Neural cell (in vitro differentiated cells): ENCODE results near the gene CHM. TPM values are rescaled to one million over a fixed set of nuclear protein-coding genes. Genes with fewer than 3 reads are reported as not detected.
"Not testable (repeated sequence)": the region's sequence is repeated elsewhere in the genome, so short reads cannot be mapped to it uniquely, and the experiment has no call there.

Experiments used
- H2AFZ ChIP-seq: fragments of 200-600, 300-800 bp; sonication (generic), shearing (Covaris generic); 2 replicates; pipeline ENCODE4 v1.6.0; 2014; ENCODE audit warnings: low read depth, mild to moderate bottlenecking, antibody characterized with exemption, low read length, moderate library complexity
- H3F3A ChIP-seq: fragments of 200-600 bp; shearing (Covaris generic); 2 replicates; pipeline ENCODE4 v1.6.1; 2016; ENCODE audit warnings: mild to moderate bottlenecking, moderate library complexity, mixed read lengths, antibody characterized with exemption, low read length; ENCODE audit not compliant: insufficient read depth, poor library complexity, severe bottlenecking
- H3K27ac ChIP-seq: fragments of 200-600, 300-800 bp; sonication (generic), shearing (Covaris generic); 2 replicates; pipeline ENCODE4 v1.5.1; 2014; ENCODE audit warnings: mild to moderate bottlenecking, low read length, moderate library complexity
- H3K27me3 ChIP-seq: fragments of 300-800, 200-600 bp; sonication (generic), shearing (Covaris generic); 2 replicates; pipeline ENCODE4 v1.6.0; 2014; ENCODE audit warnings: mild to moderate bottlenecking, low read depth, low read length, moderate library complexity; ENCODE audit not compliant: insufficient read depth
- H3K36me3 ChIP-seq: fragments of 300-800, 200-600 bp; sonication (generic), shearing (Covaris generic); 2 replicates; pipeline ENCODE4 v1.5.1; 2014; ENCODE audit warnings: mild to moderate bottlenecking, antibody characterized with exemption, low read length, moderate library complexity; ENCODE audit not compliant: insufficient read depth
- H3K4me2 ChIP-seq: fragments of 300-800, 200-600 bp; sonication (generic), shearing (Covaris generic); 2 replicates; pipeline ENCODE4 v1.6.0; 2014; ENCODE audit warnings: mild to moderate bottlenecking, low read length
- H3K4me3 ChIP-seq: fragments of 300-800, 200-600 bp; sonication (generic), shearing (Covaris generic); 2 replicates; pipeline ENCODE4 v1.5.1; 2014; ENCODE audit warnings: mild to moderate bottlenecking, low read length, moderate library complexity
- H3K79me2 ChIP-seq: fragments of 200-600 bp; shearing (Covaris generic); replicated peaks from 2 replicates; pipeline ENCODE4 v1.6.0; 2014; ENCODE audit warnings: mild to moderate bottlenecking, low read length, moderate library complexity; ENCODE audit not compliant: insufficient read depth
- H3K9ac ChIP-seq: fragments of 300-800, 200-600 bp; sonication (generic), shearing (Covaris generic); 2 replicates; pipeline ENCODE4 v1.6.1; 2016; ENCODE audit warnings: mild to moderate bottlenecking, low read length, mixed read lengths
- H3K9me2 ChIP-seq: fragments of 200-600 bp; shearing (Covaris generic); 2 replicates; pipeline ENCODE4 v1.6.1; 2016; ENCODE audit warnings: mild to moderate bottlenecking, low read length, mixed read lengths; ENCODE audit not compliant: insufficient read depth
- H3K9me3 ChIP-seq: fragments of 200-600, 300-800 bp; sonication (generic), shearing (Covaris generic); 2 replicates; pipeline ENCODE4 v1.6.1; 2016; ENCODE audit warnings: mild to moderate bottlenecking, mixed run types, low read length, moderate library complexity, mixed read lengths
- H4K20me1 ChIP-seq: fragments of 200-600 bp; shearing (Covaris generic); 2 replicates; pipeline ENCODE4 v1.6.1; 2016; ENCODE audit warnings: mild to moderate bottlenecking, mixed run types; ENCODE audit not compliant: insufficient read depth
- EP300 ChIP-seq: fragments of 450-650 bp; conservative IDR thresholded peaks from 2 replicates; pipeline ENCODE4 v1.6.1; 2014; ENCODE audit warnings: antibody characterized with exemption, mild to moderate bottlenecking, moderate library complexity; ENCODE audit not compliant: poor library complexity, severe bottlenecking
- EZH2 ChIP-seq: fragments of 200-600, 300-800 bp; shearing (Covaris generic), sonication (generic); IDR thresholded peaks from 2 replicates; pipeline ENCODE4 v1.6.1; 2014; ENCODE audit warnings: antibody characterized with exemption, low read length, borderline replicate concordance, mild to moderate bottlenecking; ENCODE audit not compliant: insufficient read depth, poor library complexity, severe bottlenecking
- MXI1 ChIP-seq: fragments of 450-650 bp; conservative IDR thresholded peaks from 2 replicates; pipeline ENCODE4 v1.6.1; 2014; ENCODE audit warnings: antibody characterized with exemption, mild to moderate bottlenecking; ENCODE audit not compliant: poor library complexity, severe bottlenecking
- POLR2AphosphoS5 ChIP-seq: IDR thresholded peaks from 2 replicates; pipeline ENCODE4 v1.6.1; 2012
- RAD21 ChIP-seq: fragments of 450-650 bp; conservative IDR thresholded peaks from 2 replicates; pipeline ENCODE4 v1.6.1; 2014; ENCODE audit warnings: antibody characterized with exemption, mild to moderate bottlenecking, moderate library complexity
- SMC3 ChIP-seq: fragments of 450-650 bp; conservative IDR thresholded peaks from 2 replicates; pipeline ENCODE4 v1.6.1; 2014; ENCODE audit warnings: antibody characterized with exemption, mild to moderate bottlenecking, moderate library complexity; ENCODE audit not compliant: poor library complexity
- TAF1 ChIP-seq: IDR thresholded peaks from 2 replicates; pipeline ENCODE4 v1.6.1; 2012; ENCODE audit warnings: low read depth
- polyA plus RNA-seq: library from polyadenylated mRNA; depleted of rRNA; stranded (reverse); fragments of >200 nt; gene quantifications from 2 replicates; pipeline ENCODE4 v1.2.3, GENCODE V29; 2014
- TF ChIP-seq, protein P1 (sequence below): fragments of 450-650 bp; IDR thresholded peaks from 2 replicates; pipeline ENCODE4 v1.5.1; 2014; ENCODE audit warnings: antibody characterized with exemption, mild to moderate bottlenecking, moderate library complexity; ENCODE audit not compliant: poor library complexity, severe bottlenecking
- TF ChIP-seq, protein P2 (sequence below): IDR thresholded peaks from 2 replicates; pipeline ENCODE4 v1.6.1; 2012; ENCODE audit warnings: borderline replicate concordance

CHM gene
- polyA plus RNA-seq, 1 donor from 2014 or later, result 20.3 TPM

DNA sequence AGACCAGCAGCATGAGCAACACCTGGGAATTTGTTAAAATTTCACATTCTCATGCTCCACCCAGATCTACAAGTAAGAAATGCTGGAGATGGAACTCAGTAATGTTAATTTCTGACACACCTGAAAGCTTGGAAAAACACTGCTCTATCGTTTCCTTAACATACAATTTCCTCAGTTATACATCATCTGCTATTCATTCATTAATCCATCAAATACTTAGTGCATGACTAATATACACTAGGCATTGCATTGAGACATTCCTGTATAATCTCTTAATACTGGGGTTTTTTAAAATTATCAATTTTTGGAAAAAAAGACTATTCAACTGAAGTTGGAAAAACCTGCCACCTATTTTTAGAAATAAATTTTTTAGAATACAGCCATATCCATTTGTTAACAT is 106.1 kb downstream of the CHM start:
- Histone ChIP-seq H3K4me3 (no peak overlapping the region), H3K9ac (no peak overlapping the region), H3K9me2 (no peaks in the 10 kb centered on the region), H3K4me2 (no peak overlapping the region), H3F3A (no peaks in the 10 kb centered on the region), H2AFZ (no peak overlapping the region), H3K36me3 (no peaks in the 10 kb centered on the region), H3K9me3 (no peaks in the 10 kb centered on the region), H4K20me1 (no peaks in the 10 kb centered on the region), H3K27ac (no peak overlapping the region), H3K27me3 (no peaks in the 10 kb centered on the region), H3K79me2 (no peaks in the 10 kb centered on the region)
- TF ChIP-seq EZH2 (no peak), POLR2AphosphoS5 (no peak), TAF1 (no peak), EP300 (no peak), MXI1 (no peak), SMC3 (no peak), RAD21 (no peak)
- TF ChIP-seq, protein P1, sequence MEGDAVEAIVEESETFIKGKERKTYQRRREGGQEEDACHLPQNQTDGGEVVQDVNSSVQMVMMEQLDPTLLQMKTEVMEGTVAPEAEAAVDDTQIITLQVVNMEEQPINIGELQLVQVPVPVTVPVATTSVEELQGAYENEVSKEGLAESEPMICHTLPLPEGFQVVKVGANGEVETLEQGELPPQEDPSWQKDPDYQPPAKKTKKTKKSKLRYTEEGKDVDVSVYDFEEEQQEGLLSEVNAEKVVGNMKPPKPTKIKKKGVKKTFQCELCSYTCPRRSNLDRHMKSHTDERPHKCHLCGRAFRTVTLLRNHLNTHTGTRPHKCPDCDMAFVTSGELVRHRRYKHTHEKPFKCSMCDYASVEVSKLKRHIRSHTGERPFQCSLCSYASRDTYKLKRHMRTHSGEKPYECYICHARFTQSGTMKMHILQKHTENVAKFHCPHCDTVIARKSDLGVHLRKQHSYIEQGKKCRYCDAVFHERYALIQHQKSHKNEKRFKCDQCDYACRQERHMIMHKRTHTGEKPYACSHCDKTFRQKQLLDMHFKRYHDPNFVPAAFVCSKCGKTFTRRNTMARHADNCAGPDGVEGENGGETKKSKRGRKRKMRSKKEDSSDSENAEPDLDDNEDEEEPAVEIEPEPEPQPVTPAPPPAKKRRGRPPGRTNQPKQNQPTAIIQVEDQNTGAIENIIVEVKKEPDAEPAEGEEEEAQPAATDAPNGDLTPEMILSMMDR, result no peak
- TF ChIP-seq, protein P2, sequence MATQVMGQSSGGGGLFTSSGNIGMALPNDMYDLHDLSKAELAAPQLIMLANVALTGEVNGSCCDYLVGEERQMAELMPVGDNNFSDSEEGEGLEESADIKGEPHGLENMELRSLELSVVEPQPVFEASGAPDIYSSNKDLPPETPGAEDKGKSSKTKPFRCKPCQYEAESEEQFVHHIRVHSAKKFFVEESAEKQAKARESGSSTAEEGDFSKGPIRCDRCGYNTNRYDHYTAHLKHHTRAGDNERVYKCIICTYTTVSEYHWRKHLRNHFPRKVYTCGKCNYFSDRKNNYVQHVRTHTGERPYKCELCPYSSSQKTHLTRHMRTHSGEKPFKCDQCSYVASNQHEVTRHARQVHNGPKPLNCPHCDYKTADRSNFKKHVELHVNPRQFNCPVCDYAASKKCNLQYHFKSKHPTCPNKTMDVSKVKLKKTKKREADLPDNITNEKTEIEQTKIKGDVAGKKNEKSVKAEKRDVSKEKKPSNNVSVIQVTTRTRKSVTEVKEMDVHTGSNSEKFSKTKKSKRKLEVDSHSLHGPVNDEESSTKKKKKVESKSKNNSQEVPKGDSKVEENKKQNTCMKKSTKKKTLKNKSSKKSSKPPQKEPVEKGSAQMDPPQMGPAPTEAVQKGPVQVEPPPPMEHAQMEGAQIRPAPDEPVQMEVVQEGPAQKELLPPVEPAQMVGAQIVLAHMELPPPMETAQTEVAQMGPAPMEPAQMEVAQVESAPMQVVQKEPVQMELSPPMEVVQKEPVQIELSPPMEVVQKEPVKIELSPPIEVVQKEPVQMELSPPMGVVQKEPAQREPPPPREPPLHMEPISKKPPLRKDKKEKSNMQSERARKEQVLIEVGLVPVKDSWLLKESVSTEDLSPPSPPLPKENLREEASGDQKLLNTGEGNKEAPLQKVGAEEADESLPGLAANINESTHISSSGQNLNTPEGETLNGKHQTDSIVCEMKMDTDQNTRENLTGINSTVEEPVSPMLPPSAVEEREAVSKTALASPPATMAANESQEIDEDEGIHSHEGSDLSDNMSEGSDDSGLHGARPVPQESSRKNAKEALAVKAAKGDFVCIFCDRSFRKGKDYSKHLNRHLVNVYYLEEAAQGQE, result no peak

DNA sequence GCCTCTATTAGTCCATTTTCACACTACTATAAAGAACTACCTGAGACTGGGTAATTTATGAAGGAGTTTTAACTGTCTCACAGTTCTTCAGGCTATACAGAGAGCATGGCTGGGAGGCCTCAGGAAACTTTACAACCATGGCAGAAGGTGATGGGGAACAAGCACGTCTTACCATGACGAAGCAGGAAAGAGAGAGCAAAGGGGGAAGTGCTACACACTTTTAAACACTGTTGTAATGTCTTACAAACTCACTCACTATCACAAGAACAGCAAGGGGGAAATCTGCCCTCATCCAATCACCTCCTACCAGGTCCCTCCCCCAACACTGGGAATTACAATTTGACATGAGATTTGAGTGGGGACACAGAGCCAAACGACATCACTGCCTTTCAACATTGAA is 107.4 kb downstream of the CHM start:
- not testable (repeated sequence) for H3F3A ChIP-seq, H3K79me2 ChIP-seq, H3K9ac ChIP-seq, H4K20me1 ChIP-seq, H3K4me3 ChIP-seq, H2AFZ ChIP-seq, H3K9me2 ChIP-seq, H3K27me3 ChIP-seq, H3K9me3 ChIP-seq, H3K4me2 ChIP-seq, H3K27ac ChIP-seq, H3K36me3 ChIP-seq

DNA sequence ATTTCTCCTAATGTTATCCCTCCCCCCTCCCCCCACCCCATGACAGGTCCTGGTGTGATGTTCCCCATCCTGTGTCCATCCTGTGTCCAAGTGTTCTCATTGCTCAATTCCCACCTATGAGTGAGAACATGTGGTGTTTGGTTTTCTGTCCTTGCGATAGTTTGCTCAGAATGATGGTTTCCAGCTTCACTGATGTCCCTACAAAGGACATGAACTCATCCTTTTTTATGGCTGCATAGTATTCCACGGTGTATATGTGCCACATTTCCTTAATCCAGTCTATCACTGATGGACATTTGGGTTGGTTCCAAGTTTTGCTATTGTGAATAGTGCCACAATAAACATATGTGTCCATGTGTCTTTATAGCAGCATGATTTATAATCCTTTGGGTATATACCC is 113.0 kb downstream of the CHM start:
- not testable (repeated sequence) for H3K79me2 ChIP-seq, H3K27ac ChIP-seq, H3K36me3 ChIP-seq, H3K9ac ChIP-seq, H3F3A ChIP-seq, H4K20me1 ChIP-seq, H2AFZ ChIP-seq, H3K27me3 ChIP-seq, H3K9me3 ChIP-seq, H3K4me3 ChIP-seq, H3K4me2 ChIP-seq, H3K9me2 ChIP-seq
